IMR-90 (cell line): Measurements from ENCODE around the gene WLS. TPM values are rescaled to one million over a fixed set of nuclear protein-coding genes. Genes with fewer than 3 reads are reported as not detected.

Experiments used
- ATAC-seq: fragments of 200-7000 bp; cut with Tn5 transposase; 2 replicates; pipeline ENCODE4 v1.9.1; 2020; ENCODE audit warnings: low read depth, mild to moderate bottlenecking, moderate library complexity
- BruUV-seq: library from RNA; stranded (reverse); fragments of 400-500 nt; replicated peaks from 2 replicates; lab custom pipeline; 2021; lab: Mats Ljungman, UMichigan
- CTCF ChIA-PET: fragments of 300-600 bp; formaldehyde crosslinking; extraction: SDS; loops from one replicate; lab custom pipeline; 2021; ENCODE audit warnings: antibody characterized with exemption; lab: Yijun Ruan, JAX
- POLR2A ChIA-PET: fragments of 300-600 bp; sonication (Branson Sonifier 250); formaldehyde crosslinking; loops from one replicate; lab custom pipeline; 2022; ENCODE audit warnings: antibody characterized with exemption; ENCODE audit not compliant: unreplicated experiment; lab: Charles Lee
- DNase-seq: peaks from one replicate; pipeline ENCODE4 v3.0.0; 2013
- H2AFZ ChIP-seq: replicated peaks from 2 replicates; pipeline ENCODE3; 2013; ENCODE audit warnings: low read length, mild to moderate bottlenecking; ENCODE audit not compliant: poor library complexity
- H2AK5ac ChIP-seq: 2 replicates; pipeline ENCODE4 v1.6.1; 2013; ENCODE audit warnings: low read depth, low read length, inconsistent platforms
- H2AK9ac ChIP-seq: replicated peaks from 2 replicates; pipeline ENCODE3; 2013; ENCODE audit warnings: mild to moderate bottlenecking, low read depth, low read length, moderate library complexity; ENCODE audit not compliant: poor library complexity
- H2BK120ac ChIP-seq: 2 replicates; pipeline ENCODE4 v1.6.1; 2013; ENCODE audit warnings: low read depth, low read length, inconsistent platforms
- H2BK15ac ChIP-seq: 3 replicates; pipeline ENCODE4 v1.6.1; 2013; ENCODE audit warnings: low read depth, low read length, inconsistent platforms
- H2BK20ac ChIP-seq: 2 replicates; pipeline ENCODE4 v1.6.1; 2013; ENCODE audit warnings: low read depth, mild to moderate bottlenecking, inconsistent platforms, low read length, moderate library complexity
- H2BK5ac ChIP-seq: 2 replicates; pipeline ENCODE4 v1.6.1; 2013; ENCODE audit warnings: mild to moderate bottlenecking, low read depth, low read length, inconsistent platforms; ENCODE audit not compliant: poor library complexity, severe bottlenecking
- H3K14ac ChIP-seq: replicated peaks from 2 replicates; pipeline ENCODE4 v1.6.1; 2013; ENCODE audit warnings: low read depth, low read length, inconsistent platforms
- H3K18ac ChIP-seq: 2 replicates; pipeline ENCODE4 v1.6.1; 2013; ENCODE audit warnings: low read depth, low read length, control low read depth
- H3K23ac ChIP-seq: 2 replicates; pipeline ENCODE4 v1.6.1; 2013; ENCODE audit warnings: low read depth, low read length, inconsistent platforms
- H3K27ac ChIP-seq: 2 replicates; pipeline ENCODE4 v1.5.1; 2013; ENCODE audit warnings: mild to moderate bottlenecking, control low read depth, low read length; ENCODE audit not compliant: insufficient read depth
- H3K27me3 ChIP-seq: 2 replicates; pipeline ENCODE4 v1.6.1; 2013; ENCODE audit warnings: low read length; ENCODE audit not compliant: control insufficient read depth, insufficient read depth
- H3K36me3 ChIP-seq: 2 replicates; pipeline ENCODE4 v1.6.1; 2013; ENCODE audit warnings: low read length, mixed read lengths; ENCODE audit not compliant: control insufficient read depth, insufficient read depth
- H3K4ac ChIP-seq: 2 replicates; pipeline ENCODE4 v1.6.1; 2013; ENCODE audit warnings: low read depth, low read length, inconsistent platforms
- H3K4me1 ChIP-seq: 2 replicates; pipeline ENCODE4 v1.6.1; 2013; ENCODE audit warnings: low read length, mixed read lengths; ENCODE audit not compliant: control insufficient read depth, insufficient read depth
- H3K4me2 ChIP-seq: 2 replicates; pipeline ENCODE4 v1.6.1; 2013; ENCODE audit warnings: low read depth, mild to moderate bottlenecking, control low read depth, low read length, moderate library complexity
- H3K4me3 ChIP-seq: 2 replicates; pipeline ENCODE4 v1.5.1; 2013; ENCODE audit warnings: low read depth, mild to moderate bottlenecking, control low read depth, low read length, moderate library complexity; ENCODE audit not compliant: insufficient read depth
- H3K56ac ChIP-seq: 2 replicates; pipeline ENCODE4 v1.6.1; 2013; ENCODE audit warnings: low read length, inconsistent platforms; ENCODE audit not compliant: insufficient read depth; ENCODE audit errors: extremely low read depth
- H3K79me1 ChIP-seq, 2 experiments: 2 replicates each; pipeline ENCODE4 v1.6.1; 2013; ENCODE audit warnings: low read length in 2 of 2, inconsistent platforms in 1 of 2, low read depth in 1 of 2
- H3K9ac ChIP-seq: 2 replicates; pipeline ENCODE4 v1.6.1; 2013; ENCODE audit warnings: low read depth, low read length, control low read depth
- H3K9me1 ChIP-seq: 2 replicates; pipeline ENCODE4 v1.6.1; 2013; ENCODE audit warnings: low read length, inconsistent platforms; ENCODE audit not compliant: insufficient read depth
- H3K9me3 ChIP-seq: 2 replicates; pipeline ENCODE4 v1.6.1; 2013; ENCODE audit warnings: low read length; ENCODE audit not compliant: control insufficient read depth, insufficient read depth
- H4K20me1 ChIP-seq: 2 replicates; pipeline ENCODE4 v1.6.1; 2013; ENCODE audit warnings: low read length, inconsistent platforms; ENCODE audit not compliant: insufficient read depth
- H4K5ac ChIP-seq: 2 replicates; pipeline ENCODE4 v1.6.1; 2013; ENCODE audit warnings: mild to moderate bottlenecking, low read depth, low read length, control low read depth
- H4K8ac ChIP-seq, 2 experiments: 2 replicates each; pipeline ENCODE4 v1.6.1; 2013; ENCODE audit warnings: low read depth in 2 of 2, low read length in 2 of 2, control low read depth in 1 of 2, inconsistent platforms in 1 of 2
- H4K91ac ChIP-seq: 2 replicates; pipeline ENCODE4 v1.6.1; 2013; ENCODE audit warnings: low read depth, low read length, inconsistent platforms; ENCODE audit not compliant: insufficient read depth
- BHLHE40 ChIP-seq: fragments of 150-350 bp; IDR thresholded peaks from 2 replicates; pipeline ENCODE4 v1.6.1; 2016; ENCODE audit warnings: mild to moderate bottlenecking, low read depth, low read length
- CEBPB ChIP-seq: IDR thresholded peaks from 2 replicates; pipeline ENCODE4 v1.6.1; 2012; ENCODE audit warnings: low read depth, low read length, improper control_type of control experiment
- CHD1 ChIP-seq: IDR thresholded peaks from 2 replicates; pipeline ENCODE4 v1.6.1; 2012; ENCODE audit warnings: low read depth, low read length, improper control_type of control experiment
- CTCF ChIP-seq: conservative IDR thresholded peaks from 2 replicates; pipeline ENCODE4 v1.5.1; 2012; ENCODE audit warnings: mild to moderate bottlenecking, low read depth, low read length, improper control_type of control experiment
- FOS ChIP-seq: fragments of 150-350 bp; IDR thresholded peaks from 2 replicates; pipeline ENCODE4 v1.6.1; 2016; ENCODE audit warnings: low read depth, low read length
- MAFK ChIP-seq: IDR thresholded peaks from 2 replicates; pipeline ENCODE4 v1.6.1; 2012; ENCODE audit warnings: low read depth, low read length, improper control_type of control experiment
- MAZ ChIP-seq: IDR thresholded peaks from 2 replicates; pipeline ENCODE4 v1.6.1; 2012; ENCODE audit warnings: low read depth, mild to moderate bottlenecking, low read length, improper control_type of control experiment, moderate library complexity, borderline replicate concordance
- MXI1 ChIP-seq: IDR thresholded peaks from 2 replicates; pipeline ENCODE4 v1.6.1; 2012; ENCODE audit warnings: low read depth, mild to moderate bottlenecking, low read length, moderate library complexity, borderline replicate concordance
- NFE2L2 ChIP-seq: fragments of 150-350 bp; IDR thresholded peaks from 2 replicates; pipeline ENCODE4 v1.6.1; 2016; ENCODE audit warnings: low read depth, mild to moderate bottlenecking, low read length
- POLR2A ChIP-seq: IDR thresholded peaks from 2 replicates; pipeline ENCODE4 v1.6.1; 2012; ENCODE audit warnings: mild to moderate bottlenecking, low read depth, low read length
- RAD21 ChIP-seq: IDR thresholded peaks from 2 replicates; pipeline ENCODE4 v1.6.1; 2012; ENCODE audit warnings: low read length, improper control_type of control experiment
- RCOR1 ChIP-seq: IDR thresholded peaks from 2 replicates; pipeline ENCODE4 v1.6.1; 2012; ENCODE audit warnings: mild to moderate bottlenecking, low read length, improper control_type of control experiment; ENCODE audit not compliant: insufficient replicate concordance
- RFX5 ChIP-seq: IDR thresholded peaks from 2 replicates; pipeline ENCODE4 v1.8.0; 2012; ENCODE audit warnings: low read depth, mild to moderate bottlenecking, low read length, moderate library complexity
- SMC3 ChIP-seq: fragments of 150-350 bp; IDR thresholded peaks from 2 replicates; pipeline ENCODE4 v1.6.1; 2016; ENCODE audit warnings: low read depth, mild to moderate bottlenecking, antibody characterized with exemption, low read length, moderate library complexity
- WGBS, 2 experiments: methylation state at CpG; one replicate each; pipeline versions ENCODE4 v1.1.5 to v1.1.7; 2013; ENCODE audit warnings: missing lambda C conversion rate in 2 of 2; ENCODE audit not compliant: insufficient read length in 1 of 2; ENCODE audit errors: extremely low coverage in 2 of 2; 5-methylcytosine and 5-hydroxymethylcytosine counted together
- dilution Hi-C: fragments of 300-500 bp; cut with HindIII; formaldehyde crosslinking; loops from one replicate; pipeline ENCODE4 v1.14.3; 2018; ENCODE audit warnings: low sequenced_read_pairs; ENCODE audit not compliant: unreplicated experiment
- in situ Hi-C: fragments of 300-500 bp; cut with MboI; formaldehyde crosslinking; loops from 3 replicates; pipeline ENCODE4 v1.14.3; 2019; ENCODE audit warnings: low sequenced_read_pairs, inconsistent platforms, mixed read lengths
- intact Hi-C: fragments of 100-400 bp; cut with micrococcal nuclease; formaldehyde crosslinking; loops from 2 replicates; pipeline ENCODE4 v1.10.0; 2022
- polyA plus RNA-seq, 3 experiments: library from polyadenylated mRNA; depleted of rRNA; stranded (reverse); fragments of >200 nt; gene quantifications; 2 replicates each; pipeline ENCODE4 v1.2.3, GENCODE V29; 2012; ENCODE audit warnings: low replicate concordance in 1 of 3
- total RNA-seq: library from RNA; depleted of rRNA; stranded (reverse); fragments of >200 nt; gene quantifications from 2 replicates; pipeline ENCODE4 v1.2.3, GENCODE V29; 2012
- TF ChIP-seq, protein P1 (sequence below): fragments of 150-350 bp; IDR thresholded peaks from 2 replicates; pipeline ENCODE4 v1.6.1; 2016; ENCODE audit warnings: low read depth, mild to moderate bottlenecking, low read length, moderate library complexity, borderline replicate concordance
- TF ChIP-seq, protein P2 (sequence below): fragments of 150-350 bp; IDR thresholded peaks from 2 replicates; pipeline ENCODE4 v1.6.1; 2017; ENCODE audit warnings: mild to moderate bottlenecking, antibody characterized with exemption, low read length, low read depth

Gene WLS
- total and polyA plus RNA-seq, 2 of the 4 experiments (the other 2 are of a cell fraction) = 152 to 157 TPM

GRCh38 chr1:68233202-68233601 is 879 bp upstream of the WLS start:
- Histone ChIP-seq H4K8ac (peak overlapping the region; percentile 33 to 84; a peak in 2 of 4 replicates), H2BK120ac (peak overlapping the region; percentile 89), H4K91ac (peak overlapping the region; percentile 70; the same call in 1 of the 2 replicates), H3K4ac (no peak overlapping the region; the same call in 1 of the 2 replicates), H3K27me3 (peaks cover 3% of the 10 kb centered on the region), H4K5ac (peak overlapping the region; percentile 50; the same call in 1 of the 2 replicates), H3K27ac (no peak overlapping the region), H4K20me1 (peaks cover 28% of the 10 kb centered on the region), H3K56ac (peak overlapping the region; percentile 38; the same call in 1 of the 2 replicates), H2BK20ac (no peak overlapping the region), H3K9me1 (no peaks in the 10 kb centered on the region), H3K18ac (no peak overlapping the region), H2BK5ac (no peak overlapping the region), H3K9ac (0 out of 2 replicates have a peak overlapping the region, but pooled peaks have one; percentile 87), H3K14ac (peak overlapping the region; percentile 87), H2BK15ac (peak overlapping the region; percentile 79; the same call in 2 of the 3 replicates), H3K36me3 (no peaks in the 10 kb centered on the region), H2AK5ac (no peak overlapping the region), H3K9me3 (no peaks in the 10 kb centered on the region), H3K4me2 (peak overlapping the region; percentile 75), H3K4me3 (peak overlapping the region; percentile 82), H3K23ac (peak overlapping the region; percentile 61; the same call in 1 of the 2 replicates), H2AK9ac (no peak overlapping the region), H3K79me1 (peaks cover 0 to 31% of the 10 kb centered on the region in 2 experiments; a peak in 2 of 4 replicates), H2AFZ (no peak overlapping the region), H3K4me1 (peaks cover 6% of the 10 kb centered on the region)
- BruUV-seq = no TSS peak
- ATAC-seq (no peak), DNase-seq (no peak)
- TF ChIP-seq RCOR1 = no peak
- no peak for TF ChIP-seq NFE2L2
- TF ChIP-seq MAZ = no peak
- no peak for TF ChIP-seq POLR2A
- TF ChIP-seq MAFK = no peak
- no peak for TF ChIP-seq CTCF
- TF ChIP-seq, protein P1, sequence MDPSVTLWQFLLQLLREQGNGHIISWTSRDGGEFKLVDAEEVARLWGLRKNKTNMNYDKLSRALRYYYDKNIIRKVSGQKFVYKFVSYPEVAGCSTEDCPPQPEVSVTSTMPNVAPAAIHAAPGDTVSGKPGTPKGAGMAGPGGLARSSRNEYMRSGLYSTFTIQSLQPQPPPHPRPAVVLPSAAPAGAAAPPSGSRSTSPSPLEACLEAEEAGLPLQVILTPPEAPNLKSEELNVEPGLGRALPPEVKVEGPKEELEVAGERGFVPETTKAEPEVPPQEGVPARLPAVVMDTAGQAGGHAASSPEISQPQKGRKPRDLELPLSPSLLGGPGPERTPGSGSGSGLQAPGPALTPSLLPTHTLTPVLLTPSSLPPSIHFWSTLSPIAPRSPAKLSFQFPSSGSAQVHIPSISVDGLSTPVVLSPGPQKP = no peak
- TF ChIP-seq RAD21 = no peak
- no peak for TF ChIP-seq BHLHE40
- TF ChIP-seq CEBPB = no peak
- TF ChIP-seq FOS = no peak
- TF ChIP-seq, protein P2, sequence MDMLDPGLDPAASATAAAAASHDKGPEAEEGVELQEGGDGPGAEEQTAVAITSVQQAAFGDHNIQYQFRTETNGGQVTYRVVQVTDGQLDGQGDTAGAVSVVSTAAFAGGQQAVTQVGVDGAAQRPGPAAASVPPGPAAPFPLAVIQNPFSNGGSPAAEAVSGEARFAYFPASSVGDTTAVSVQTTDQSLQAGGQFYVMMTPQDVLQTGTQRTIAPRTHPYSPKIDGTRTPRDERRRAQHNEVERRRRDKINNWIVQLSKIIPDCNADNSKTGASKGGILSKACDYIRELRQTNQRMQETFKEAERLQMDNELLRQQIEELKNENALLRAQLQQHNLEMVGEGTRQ = no peak
- TF ChIP-seq MXI1 = no peak
- no peak for TF ChIP-seq SMC3
- no peak for TF ChIP-seq RFX5
- no peak for TF ChIP-seq CHD1
- in situ Hi-C loops = no loop called here
- ChIA-PET CTCF (no interaction called here), POLR2A (interaction anchor here (0.7 kb wide), 1 partner anchor 11 kb away, joined by 4 read pairs; no protein-coding TSS in a partner anchor)
- intact Hi-C loops = loop anchor here (5.0 to 10.0 kb wide), 2 partner anchors 212 to 1504 kb away; partner anchors contain the start of gene RPE65
- dilution Hi-C loops = no loop called here
- no CpG with 5 or more reads among the region's 1 CpG for WGBS, 2 experiments
